H1 (cell line): Measurements from ENCODE around the gene FPR3. TPM values are rescaled to one million over a fixed set of nuclear protein-coding genes. Genes with fewer than 3 reads are reported as not detected.

Experiments used
- BCL11A ChIP-seq, 2 experiments: IDR thresholded peaks; one replicate each; pipeline ENCODE4 v1.6.1; 2011; ENCODE audit warnings: low read depth in 2 of 2, low read length in 2 of 2, mild to moderate bottlenecking in 2 of 2
- BRCA1 ChIP-seq: IDR thresholded peaks from 2 replicates; pipeline ENCODE4 v1.6.1; 2012; ENCODE audit warnings: low read depth, low read length, improper control_type of control experiment
- CBX8 ChIP-seq: fragments of 300-800, 300-1000 bp; sonication (generic); IDR thresholded peaks from 2 replicates; pipeline ENCODE4 v1.7.1; 2016; ENCODE audit warnings: low read depth, low read length, borderline replicate concordance
- HDAC2 ChIP-seq, 2 experiments: fragments of 300-600 bp in 1 of 2; sonication (generic) in 1 of 2; IDR thresholded peaks; 2 replicates each; pipeline ENCODE4 v1.6.1; 2011 to 2012; ENCODE audit warnings: low read depth in 2 of 2, low read length in 2 of 2, mild to moderate bottlenecking in 2 of 2, moderate library complexity in 2 of 2, borderline replicate concordance in 1 of 2, inconsistent platforms in 1 of 2
- MAX ChIP-seq: IDR thresholded peaks from 2 replicates; pipeline ENCODE4 v1.6.1; 2012; ENCODE audit warnings: inconsistent platforms
- NANOG ChIP-seq: IDR thresholded peaks from 2 replicates; pipeline ENCODE4 v1.6.1; 2011; ENCODE audit warnings: low read length, low read depth, mild to moderate bottlenecking, inconsistent platforms; ENCODE audit not compliant: insufficient read depth, poor library complexity, severe bottlenecking
- POLR2A ChIP-seq, 2 experiments: IDR thresholded peaks; 1 replicate in 1 of 2; 2 replicates in 1 of 2; pipeline ENCODE4 v1.6.1; 2011; ENCODE audit warnings: low read depth in 2 of 2, low read length in 2 of 2, mild to moderate bottlenecking in 2 of 2; ENCODE audit errors: control extremely low read depth in 1 of 2
- RBBP5 ChIP-seq: IDR thresholded peaks from 2 replicates; pipeline ENCODE4 v1.7.1; 2012; ENCODE audit warnings: low read depth, mild to moderate bottlenecking, inconsistent platforms, low read length, moderate library complexity, borderline replicate concordance
- RFX5 ChIP-seq: IDR thresholded peaks from 2 replicates; pipeline ENCODE4 v1.6.1; 2011; ENCODE audit warnings: low read depth, low read length, improper control_type of control experiment, borderline replicate concordance
- SAP30 ChIP-seq: fragments of 300-600 bp; sonication (generic); IDR thresholded peaks from 2 replicates; pipeline ENCODE4 v1.7.1; 2012; ENCODE audit warnings: low read length, moderate library complexity, mild to moderate bottlenecking, inconsistent platforms; ENCODE audit not compliant: insufficient read depth, insufficient replicate concordance
- polyA plus RNA-seq, 7 experiments: library from polyadenylated mRNA; depleted of rRNA in 3 of 7; stranded (reverse) in 5 of 7; unstranded in 2 of 7; fragments of >200 nt in 5 of 7; fragments of 200-250 nt in 2 of 7; gene quantifications; 1 replicate in 5 of 7; 2 replicates in 1 of 7; 4 replicates in 1 of 7; pipeline versions ENCODE4 v1.2.1 to v1.2.3, GENCODE V29; 2011 to 2013; ENCODE audit warnings: missing spikeins in 2 of 7, mixed read lengths in 2 of 7
- total RNA-seq: library from RNA; stranded (reverse); fragmentation: NEBNext Ultra II Directional; extraction: Animal tissue kit (Norgen Biotek cat#: 25700); gene quantifications from 2 replicates; pipeline ENCODE4 v1.2.1, GENCODE V29; 2021
- TF ChIP-seq, protein P1 (sequence below): fragments of 300-600 bp; sonication (generic); IDR thresholded peaks from 2 replicates; pipeline ENCODE4 v1.7.1; 2012; ENCODE audit warnings: low read length, moderate library complexity, mild to moderate bottlenecking, inconsistent platforms; ENCODE audit not compliant: insufficient replicate concordance

FPR3 gene
- total and polyA plus RNA-seq, 2 of the 8 experiments (the other 6 are each of a cell fraction or from before 2014, with no cell fraction given): not detected

DNA sequence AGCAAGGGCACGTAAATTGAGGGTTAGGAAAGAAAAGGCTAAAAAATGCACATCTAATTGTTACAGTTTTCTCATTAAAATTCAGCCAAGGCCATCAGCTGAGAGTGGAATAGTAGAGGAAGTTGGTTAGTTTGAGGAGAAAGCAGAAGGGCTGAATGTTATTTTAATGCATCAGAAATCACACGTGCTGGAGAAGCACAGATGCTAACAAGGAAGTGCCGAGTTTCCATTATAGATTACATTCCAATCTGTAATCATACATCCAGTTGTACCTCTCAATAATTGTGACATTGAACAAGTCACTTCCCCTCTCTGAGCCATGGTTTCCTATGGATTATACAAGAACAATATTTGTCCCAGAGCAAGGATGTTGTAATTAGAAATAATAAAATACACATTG is 25.1 kb downstream of the FPR3 start (continued):
- TF ChIP-seq, protein P1, sequence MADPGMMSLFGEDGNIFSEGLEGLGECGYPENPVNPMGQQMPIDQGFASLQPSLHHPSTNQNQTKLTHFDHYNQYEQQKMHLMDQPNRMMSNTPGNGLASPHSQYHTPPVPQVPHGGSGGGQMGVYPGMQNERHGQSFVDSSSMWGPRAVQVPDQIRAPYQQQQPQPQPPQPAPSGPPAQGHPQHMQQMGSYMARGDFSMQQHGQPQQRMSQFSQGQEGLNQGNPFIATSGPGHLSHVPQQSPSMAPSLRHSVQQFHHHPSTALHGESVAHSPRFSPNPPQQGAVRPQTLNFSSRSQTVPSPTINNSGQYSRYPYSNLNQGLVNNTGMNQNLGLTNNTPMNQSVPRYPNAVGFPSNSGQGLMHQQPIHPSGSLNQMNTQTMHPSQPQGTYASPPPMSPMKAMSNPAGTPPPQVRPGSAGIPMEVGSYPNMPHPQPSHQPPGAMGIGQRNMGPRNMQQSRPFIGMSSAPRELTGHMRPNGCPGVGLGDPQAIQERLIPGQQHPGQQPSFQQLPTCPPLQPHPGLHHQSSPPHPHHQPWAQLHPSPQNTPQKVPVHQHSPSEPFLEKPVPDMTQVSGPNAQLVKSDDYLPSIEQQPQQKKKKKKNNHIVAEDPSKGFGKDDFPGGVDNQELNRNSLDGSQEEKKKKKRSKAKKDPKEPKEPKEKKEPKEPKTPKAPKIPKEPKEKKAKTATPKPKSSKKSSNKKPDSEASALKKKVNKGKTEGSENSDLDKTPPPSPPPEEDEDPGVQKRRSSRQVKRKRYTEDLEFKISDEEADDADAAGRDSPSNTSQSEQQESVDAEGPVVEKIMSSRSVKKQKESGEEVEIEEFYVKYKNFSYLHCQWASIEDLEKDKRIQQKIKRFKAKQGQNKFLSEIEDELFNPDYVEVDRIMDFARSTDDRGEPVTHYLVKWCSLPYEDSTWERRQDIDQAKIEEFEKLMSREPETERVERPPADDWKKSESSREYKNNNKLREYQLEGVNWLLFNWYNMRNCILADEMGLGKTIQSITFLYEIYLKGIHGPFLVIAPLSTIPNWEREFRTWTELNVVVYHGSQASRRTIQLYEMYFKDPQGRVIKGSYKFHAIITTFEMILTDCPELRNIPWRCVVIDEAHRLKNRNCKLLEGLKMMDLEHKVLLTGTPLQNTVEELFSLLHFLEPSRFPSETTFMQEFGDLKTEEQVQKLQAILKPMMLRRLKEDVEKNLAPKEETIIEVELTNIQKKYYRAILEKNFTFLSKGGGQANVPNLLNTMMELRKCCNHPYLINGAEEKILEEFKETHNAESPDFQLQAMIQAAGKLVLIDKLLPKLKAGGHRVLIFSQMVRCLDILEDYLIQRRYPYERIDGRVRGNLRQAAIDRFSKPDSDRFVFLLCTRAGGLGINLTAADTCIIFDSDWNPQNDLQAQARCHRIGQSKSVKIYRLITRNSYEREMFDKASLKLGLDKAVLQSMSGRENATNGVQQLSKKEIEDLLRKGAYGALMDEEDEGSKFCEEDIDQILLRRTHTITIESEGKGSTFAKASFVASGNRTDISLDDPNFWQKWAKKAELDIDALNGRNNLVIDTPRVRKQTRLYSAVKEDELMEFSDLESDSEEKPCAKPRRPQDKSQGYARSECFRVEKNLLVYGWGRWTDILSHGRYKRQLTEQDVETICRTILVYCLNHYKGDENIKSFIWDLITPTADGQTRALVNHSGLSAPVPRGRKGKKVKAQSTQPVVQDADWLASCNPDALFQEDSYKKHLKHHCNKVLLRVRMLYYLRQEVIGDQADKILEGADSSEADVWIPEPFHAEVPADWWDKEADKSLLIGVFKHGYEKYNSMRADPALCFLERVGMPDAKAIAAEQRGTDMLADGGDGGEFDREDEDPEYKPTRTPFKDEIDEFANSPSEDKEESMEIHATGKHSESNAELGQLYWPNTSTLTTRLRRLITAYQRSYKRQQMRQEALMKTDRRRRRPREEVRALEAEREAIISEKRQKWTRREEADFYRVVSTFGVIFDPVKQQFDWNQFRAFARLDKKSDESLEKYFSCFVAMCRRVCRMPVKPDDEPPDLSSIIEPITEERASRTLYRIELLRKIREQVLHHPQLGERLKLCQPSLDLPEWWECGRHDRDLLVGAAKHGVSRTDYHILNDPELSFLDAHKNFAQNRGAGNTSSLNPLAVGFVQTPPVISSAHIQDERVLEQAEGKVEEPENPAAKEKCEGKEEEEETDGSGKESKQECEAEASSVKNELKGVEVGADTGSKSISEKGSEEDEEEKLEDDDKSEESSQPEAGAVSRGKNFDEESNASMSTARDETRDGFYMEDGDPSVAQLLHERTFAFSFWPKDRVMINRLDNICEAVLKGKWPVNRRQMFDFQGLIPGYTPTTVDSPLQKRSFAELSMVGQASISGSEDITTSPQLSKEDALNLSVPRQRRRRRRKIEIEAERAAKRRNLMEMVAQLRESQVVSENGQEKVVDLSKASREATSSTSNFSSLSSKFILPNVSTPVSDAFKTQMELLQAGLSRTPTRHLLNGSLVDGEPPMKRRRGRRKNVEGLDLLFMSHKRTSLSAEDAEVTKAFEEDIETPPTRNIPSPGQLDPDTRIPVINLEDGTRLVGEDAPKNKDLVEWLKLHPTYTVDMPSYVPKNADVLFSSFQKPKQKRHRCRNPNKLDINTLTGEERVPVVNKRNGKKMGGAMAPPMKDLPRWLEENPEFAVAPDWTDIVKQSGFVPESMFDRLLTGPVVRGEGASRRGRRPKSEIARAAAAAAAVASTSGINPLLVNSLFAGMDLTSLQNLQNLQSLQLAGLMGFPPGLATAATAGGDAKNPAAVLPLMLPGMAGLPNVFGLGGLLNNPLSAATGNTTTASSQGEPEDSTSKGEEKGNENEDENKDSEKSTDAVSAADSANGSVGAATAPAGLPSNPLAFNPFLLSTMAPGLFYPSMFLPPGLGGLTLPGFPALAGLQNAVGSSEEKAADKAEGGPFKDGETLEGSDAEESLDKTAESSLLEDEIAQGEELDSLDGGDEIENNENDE: no peak
- TF ChIP-seq BCL11A (IDR thresholded peaks at IDR 0.05; ENCODE audit: low read depth in 2 of 2, low read length in 2 of 2) (no peak), CBX8 (no peak), BRCA1 (no peak), RFX5 (no peak), POLR2A (IDR thresholded peaks at IDR 0.05; ENCODE audit: control extremely low read depth in 1 of 2, low read depth in 2 of 2, low read length in 2 of 2) (no peak), SAP30 (no peak), NANOG (no peak), MAX (no peak), RBBP5 (no peak), HDAC2 (IDR thresholded peaks at IDR 0.05; ENCODE audit: borderline replicate concordance in 1 of 2, low read depth in 2 of 2, low read length in 2 of 2) (no peak)
